Kidney tubule cell (primary cell): ENCODE data around the gene KCNAB2.
"Not testable (repeated sequence)": the region's sequence is repeated elsewhere in the genome, so short reads cannot be mapped to it uniquely, and the experiment has no call there.

ENCODE experiments used
- DNase-seq: peaks from one replicate; pipeline ENCODE4 v3.0.0-alpha.2; 2018; ENCODE audit warnings: low spot score

KCNAB2 gene

DNA sequence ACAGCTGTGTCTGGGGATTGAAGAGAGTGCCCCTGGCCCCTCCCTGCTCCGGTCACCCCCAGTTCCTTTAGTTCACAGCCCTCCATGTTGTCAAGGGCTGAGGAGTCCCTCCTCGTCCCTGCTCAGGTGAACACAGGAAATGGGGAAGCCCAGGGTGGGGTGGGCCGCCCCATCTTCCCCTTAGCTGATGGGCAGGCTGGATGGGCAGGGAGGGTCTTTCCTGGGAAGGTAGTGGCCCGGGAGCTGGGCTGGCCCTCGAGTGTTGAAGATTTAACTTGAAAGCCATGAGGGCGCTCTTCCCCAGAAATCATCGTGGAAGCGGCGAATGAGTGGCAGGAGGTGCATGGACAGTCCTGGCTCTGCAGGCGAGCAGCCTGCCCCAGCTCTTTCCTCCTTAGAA lies 35.1 kb upstream of the KCNAB2 start:
- DNase-seq: no peak

DNA sequence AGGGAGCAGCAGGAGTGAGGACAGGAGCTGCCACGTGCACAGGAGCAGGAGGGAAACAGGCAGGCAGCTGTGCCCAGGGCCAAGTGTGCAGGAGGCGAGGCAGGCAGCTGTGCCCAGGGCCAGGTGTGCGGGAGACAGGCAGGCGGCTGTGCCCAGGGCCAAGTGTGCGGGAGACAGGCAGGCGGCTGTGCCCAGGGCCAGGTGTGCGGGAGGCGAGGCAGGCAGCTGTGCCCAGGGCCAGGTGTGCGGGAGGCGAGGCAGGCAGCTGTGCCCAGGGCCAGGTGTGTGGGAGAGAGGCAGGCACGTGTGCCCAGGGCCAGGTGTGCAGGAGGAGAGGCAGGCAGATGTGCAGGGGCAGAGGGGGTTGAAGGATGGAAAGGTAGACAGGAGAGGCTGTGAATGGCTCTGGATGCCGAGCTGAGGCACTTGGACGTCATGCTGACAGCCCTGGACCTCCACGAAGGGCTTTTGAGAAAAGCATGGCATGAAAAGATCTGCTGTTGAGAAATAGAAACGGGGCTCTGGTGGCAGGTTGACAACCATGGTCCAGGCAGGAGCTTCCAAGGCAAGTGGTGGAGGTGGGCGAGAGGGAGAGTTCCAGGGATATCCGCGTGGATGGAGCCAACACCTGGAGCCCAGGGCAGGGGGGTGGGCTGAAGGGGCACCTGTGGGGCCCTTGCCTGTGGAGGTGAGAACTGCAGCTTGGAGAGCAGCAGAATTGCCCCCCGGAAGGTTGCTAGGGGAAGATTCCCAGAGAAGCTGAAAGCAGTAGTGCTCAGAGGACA lies 34.3 kb upstream of the KCNAB2 start:
- DNase-seq: no peak

DNA sequence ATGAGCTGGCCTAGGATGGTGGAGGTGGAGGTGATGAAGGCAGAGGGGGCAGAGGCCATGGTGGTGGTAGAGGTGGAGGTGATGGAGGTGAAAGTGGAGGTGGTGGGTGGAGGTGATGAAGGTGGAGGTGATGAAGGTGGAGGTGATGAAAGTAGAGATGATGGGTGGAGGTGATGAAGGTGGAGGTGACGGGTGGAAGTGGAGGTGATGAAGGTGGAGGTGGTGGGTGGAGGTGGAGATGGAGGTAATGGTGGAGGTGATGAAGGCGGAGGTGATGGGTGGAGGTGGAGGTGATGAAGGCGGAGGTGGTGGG lies 33.8 kb upstream of the KCNAB2 start:
- no peak for DNase-seq

DNA sequence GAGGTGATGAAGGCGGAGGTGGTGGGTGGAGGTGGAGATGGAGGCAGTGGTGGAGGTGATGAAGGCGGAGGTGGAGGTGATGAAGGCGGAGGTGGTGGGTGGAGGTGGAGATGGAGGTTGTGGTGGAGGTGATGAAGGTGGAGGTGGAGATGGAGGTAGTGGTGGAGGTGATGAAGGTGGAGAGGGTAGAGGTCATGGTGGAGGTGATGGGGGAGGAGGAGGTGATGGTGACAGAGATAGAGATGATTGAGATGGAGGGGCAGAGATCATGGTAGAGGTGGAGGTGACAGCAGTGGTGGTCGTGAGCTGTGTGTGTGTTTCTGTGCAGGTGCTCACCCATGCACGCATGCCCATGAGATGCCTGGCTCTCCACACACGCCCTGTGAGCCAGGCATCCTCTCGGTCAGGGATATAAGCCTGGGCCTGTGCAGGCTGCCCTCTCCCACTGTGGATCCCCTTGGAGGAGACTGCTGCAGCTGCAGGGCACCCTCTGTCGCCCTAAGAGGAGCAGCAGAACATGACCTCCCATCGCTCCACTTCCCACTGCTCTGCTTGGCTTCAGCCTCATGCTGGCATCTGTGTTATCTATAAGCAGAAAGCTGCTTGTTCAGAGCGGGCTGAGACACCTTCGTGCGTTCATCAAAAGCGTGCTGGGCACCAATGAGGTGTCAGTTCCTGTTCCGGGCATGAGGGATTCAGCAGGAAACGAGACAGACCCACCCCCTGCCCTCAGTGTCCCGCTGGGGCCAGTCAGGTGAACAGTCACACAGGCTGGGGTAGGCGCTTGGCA lies 33.0 kb upstream of the KCNAB2 start:
- no peak for DNase-seq

DNA sequence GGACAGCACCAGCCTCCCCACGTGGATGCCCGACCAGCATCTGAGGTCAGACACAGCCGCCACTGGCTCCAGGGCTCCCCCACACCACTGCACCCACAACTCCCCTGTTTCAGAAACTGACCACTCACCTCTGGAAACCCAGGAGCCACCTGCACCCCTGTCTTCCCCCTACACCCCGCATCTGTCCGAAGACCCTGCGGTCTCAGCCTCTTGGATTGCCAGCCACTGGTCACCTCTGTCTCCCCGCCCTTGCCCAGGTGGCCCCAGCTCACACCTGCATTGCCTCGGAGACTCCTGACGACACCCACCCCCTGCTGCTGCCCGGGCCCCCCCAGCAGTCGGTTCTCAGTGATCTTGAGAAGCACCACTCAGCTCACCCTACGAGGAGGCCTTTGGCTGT lies 32.2 kb upstream of the KCNAB2 start:
- no peak for DNase-seq

DNA sequence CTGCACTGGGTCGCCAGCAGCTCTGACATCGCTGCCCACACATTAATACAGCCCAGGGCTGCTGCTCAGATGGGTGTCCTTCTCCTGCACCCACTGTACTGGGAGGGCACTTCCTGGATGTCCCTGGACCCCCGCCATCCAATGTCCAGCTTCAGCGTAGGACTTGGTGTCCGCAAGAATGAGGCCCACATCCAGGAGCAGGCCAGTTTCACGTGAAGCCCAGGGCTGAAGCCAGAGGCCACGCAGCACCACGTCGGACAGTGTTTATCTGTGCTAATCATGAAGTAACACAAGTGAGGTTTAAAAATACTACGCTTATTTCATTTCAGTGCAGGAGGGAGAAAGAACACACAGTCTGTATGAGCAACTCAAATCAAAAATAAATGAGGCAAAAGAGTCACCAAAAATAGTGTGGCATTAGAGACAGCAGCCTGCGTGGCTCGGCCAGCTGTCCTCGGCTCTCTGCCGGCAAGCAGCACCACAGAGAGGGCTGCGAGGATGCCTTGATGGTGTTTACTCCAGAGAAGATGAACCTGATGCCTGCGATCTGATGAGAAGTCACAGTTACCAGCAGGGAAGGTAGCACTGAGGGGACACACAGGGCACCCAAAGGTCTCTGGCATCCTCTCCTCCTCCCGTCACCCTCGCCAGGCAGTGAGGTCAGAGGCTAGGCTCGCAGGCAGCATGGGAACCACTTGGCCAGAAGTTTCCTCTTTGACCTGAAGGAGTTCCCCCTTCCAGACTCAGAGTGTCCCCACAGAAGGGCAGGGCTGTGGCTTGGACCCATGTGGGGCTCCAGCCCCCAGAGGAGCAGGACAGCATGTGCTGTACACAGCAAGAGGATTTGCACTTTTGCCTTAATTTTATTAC lies 31.3 kb upstream of the KCNAB2 start:
- no peak for DNase-seq

DNA sequence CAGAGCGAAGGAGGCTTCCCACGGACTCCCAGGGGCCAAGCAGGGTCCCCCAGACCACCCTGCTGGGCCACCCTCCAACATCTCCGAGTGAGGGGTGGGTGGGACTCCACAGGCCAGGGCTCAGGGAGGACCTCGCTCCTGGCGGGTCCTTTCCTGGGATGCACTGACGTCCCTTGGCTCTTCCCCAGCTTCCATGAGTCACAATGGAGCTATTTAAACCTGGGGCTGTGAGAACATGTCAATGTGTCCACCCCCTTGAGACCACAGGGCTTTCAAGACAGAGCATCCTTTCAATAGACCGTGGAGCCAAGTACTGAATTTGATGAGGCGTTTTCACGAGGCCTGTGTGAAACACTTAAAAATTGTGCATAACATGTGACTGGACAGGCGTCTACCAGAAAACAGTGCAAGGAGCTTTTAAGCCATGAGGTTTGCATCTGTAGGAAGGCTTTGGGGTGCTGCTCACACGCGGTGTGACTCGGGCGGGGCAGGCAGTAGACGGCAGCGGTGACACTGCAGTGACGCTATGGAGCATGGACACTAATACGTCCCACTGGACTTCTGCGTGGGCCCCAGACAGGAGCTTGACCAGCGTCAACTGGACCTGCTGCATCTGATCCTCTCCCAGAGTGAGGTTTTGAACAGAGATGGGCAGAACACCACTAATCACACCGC lies 29.4 kb upstream of the KCNAB2 start:
- DNase-seq: peak; percentile 58

DNA sequence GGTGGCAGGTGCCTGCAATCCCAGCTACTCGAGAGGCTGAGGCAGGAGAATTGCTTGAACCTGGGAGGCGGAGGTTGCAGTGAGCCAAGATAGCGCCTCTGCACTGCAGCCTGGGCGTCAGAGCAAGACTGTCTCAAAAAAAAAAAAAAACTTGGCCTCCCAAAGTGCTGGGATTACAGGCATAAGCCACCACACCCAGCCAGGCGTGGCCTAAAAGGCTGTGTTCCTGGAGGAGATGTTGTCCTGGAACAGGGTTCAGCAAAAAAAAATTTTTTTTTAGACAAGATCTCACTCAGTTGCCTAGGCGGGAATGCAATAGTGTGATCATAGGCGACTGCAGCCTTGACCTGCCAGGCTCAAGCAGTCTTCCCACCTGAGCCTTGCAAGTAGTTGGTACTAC lies 28.0 kb upstream of the KCNAB2 start:
- not testable (repeated sequence) for DNase-seq

DNA sequence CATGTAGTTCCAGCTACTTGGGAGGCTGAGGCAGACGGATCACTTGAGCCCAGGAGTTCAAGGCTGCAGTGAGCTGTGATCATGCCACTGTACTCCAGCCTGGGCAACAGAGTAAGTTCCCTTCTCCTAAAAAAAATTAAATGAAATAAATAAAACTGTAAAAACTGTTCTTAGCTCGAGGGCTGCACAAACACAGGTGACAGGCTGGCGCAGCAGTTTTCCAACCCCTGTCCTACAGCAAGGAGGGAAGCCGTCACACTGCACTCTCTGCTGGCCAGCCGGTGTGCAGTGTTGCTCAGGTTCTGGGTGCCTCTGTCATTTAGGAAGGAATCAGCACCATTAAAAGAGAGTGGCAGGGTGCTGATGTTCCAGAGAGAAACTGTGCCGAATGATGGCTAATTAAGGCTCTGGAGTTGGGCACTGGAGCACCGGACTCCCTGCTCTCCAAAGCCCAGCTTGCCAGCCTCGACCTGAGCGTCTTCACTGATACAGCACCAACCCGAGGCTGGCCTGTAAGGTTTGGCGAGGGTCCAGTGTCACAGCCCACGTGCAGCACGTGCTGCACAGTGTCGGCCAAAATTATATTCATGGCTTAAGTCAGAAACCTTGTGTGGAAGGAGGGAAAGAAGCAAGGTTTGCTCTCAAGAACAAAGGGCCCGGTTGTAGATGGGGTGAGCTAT lies 26.4 kb upstream of the KCNAB2 start:
- DNase-seq: no peak

DNA sequence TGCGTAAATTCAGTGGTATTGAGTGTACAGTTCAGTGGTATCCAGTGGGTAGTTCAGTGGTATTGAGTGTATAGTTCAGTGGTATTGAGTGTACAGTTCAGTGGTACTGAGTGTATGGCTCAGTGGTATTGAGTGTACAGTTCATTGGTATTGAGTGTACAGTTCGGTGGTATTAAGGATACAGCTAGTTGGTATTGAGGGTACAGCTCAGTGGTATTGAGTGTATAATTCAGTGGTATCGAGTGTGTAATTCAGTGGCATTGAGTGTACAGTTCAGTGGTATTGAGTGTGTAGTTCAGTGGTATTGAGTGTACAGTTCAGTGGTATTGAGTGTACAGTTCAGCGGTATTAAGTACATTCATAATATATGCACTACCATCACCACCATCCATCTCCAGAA lies 23.5 kb upstream of the KCNAB2 start:
- no peak for DNase-seq

DNA sequence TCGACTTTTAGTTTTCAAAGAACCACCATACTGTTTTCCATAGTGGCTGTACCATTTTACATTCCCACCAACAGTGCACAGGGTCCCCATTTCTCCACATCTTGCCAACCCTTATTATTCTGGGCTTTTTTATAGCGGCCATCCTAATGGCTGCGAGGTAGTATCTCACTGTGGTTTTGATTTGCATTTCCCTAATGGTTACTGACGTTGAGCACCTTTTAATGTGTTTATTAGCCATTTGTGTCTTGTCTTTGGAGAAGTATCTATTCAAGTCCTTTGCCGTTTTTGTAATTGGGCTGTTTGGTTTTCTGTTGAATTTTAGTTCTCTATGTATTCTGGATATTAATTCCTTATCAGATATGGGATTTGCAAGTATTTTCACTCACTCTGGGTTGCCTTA lies 22.3 kb upstream of the KCNAB2 start:
- DNase-seq: no peak

DNA sequence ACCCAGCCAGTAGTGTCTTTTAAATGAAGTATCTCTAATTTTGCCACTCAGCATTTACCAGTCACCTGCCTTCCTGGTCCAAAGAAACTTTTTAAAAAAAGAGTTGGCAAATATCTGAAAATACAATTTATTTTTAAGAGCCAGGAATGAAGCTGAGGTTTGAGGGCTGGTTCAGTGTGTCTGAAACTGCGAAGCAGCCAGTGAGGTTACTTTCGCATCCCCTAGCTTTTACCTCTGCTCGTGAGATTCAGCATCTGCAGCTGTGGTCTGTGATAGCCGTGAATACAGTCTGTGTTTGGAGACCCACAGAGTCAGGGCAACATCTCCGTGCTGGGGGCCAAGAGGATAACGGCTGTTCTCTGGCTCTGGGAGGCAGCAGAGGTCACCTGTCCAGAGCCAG lies 21.3 kb upstream of the KCNAB2 start:
- no peak for DNase-seq

DNA sequence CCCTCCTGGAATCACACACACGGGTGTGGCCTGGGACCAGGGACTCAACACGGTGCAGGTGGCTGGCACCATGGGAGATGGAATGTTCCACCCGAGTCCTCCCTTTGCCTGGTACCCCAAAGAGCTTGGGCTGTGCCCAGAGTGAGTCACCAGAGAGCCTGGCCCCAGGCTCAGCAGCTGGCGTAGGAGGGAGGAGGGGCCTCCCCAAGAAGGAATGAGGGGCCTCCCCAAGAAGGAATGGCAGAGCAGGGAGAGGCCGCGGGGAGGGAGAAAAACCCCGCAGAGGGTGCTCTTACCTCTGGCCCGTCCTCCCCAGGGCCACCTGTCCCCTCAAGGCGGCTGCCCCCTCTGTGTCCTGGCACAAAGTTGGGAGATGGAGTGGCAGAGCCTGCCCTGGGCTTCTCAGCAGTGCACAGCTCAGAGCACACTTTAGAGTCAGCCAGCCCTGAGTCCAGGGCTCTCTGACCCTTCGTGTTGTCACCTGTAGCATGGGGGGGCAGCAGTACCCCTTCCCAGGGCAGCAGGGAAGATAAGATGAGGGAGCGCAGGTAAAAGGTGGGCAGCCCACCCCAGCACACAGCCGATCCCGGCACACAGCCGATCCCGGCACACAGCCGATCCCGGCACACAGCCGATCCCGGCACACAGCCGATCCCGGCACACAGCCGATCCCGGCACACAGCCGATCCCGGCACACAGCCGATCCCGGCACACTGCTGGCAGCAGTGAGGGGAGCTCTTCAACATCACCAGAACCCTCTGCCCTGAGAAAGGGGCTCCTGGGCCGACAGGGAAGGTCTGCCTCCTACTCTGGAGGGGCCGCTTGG lies 20.2 kb upstream of the KCNAB2 start:
- no peak for DNase-seq

DNA sequence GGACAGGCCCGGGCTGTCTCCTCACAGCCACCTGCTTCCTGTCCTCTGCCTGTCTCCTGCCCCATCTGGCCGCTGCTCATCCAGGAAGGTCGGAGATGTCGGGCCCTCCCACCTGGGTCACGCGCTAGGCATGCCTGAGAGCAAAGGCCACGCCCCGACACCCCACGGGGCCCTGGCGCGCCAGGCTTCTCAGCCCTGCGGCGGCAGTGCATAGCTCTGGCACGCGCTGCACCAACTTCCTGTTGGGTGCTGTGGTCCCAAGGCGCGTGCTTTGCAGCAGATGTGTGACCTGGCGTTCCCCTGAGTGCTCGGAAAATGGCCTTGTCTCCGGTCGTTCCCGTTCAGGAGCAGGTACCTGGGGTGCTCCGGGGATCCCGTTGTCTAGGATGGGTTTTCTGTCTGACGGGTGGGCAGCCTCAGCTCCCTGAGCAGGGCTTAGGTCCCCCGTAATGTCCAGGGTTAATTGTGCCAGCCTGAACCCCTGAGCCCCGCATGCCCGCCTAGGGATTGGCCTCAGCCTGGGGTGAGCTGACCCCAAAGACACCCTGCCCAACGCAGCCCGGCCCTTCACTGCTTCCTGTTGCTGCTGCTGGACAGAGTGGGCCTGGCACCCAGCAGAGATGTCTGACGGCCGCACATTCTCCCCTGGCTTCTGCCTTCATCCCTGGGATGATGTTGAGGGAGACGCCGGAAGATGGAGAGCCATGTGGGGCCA lies 19.4 kb upstream of the KCNAB2 start:
- peak; percentile 86 for DNase-seq

DNA sequence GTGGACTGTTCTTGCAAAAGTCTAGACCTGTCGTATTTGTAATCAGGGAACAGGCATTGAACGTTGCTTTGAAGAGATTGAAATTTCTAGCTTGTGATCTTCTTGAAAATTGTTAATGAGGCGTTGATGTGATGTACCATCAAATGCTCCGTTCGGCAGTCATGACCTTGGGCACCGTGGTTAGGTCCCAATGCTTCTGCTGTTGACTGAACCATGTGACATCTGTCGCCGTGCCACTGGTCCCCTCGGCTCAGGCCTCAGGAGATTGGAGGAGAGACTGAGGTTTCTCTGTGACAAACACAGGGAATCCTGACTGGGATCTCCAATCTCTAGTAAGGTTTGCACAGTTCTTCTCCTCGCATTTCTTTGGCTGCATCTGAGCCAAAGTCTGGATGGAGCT lies 18.1 kb upstream of the KCNAB2 start:
- no peak for DNase-seq

DNA sequence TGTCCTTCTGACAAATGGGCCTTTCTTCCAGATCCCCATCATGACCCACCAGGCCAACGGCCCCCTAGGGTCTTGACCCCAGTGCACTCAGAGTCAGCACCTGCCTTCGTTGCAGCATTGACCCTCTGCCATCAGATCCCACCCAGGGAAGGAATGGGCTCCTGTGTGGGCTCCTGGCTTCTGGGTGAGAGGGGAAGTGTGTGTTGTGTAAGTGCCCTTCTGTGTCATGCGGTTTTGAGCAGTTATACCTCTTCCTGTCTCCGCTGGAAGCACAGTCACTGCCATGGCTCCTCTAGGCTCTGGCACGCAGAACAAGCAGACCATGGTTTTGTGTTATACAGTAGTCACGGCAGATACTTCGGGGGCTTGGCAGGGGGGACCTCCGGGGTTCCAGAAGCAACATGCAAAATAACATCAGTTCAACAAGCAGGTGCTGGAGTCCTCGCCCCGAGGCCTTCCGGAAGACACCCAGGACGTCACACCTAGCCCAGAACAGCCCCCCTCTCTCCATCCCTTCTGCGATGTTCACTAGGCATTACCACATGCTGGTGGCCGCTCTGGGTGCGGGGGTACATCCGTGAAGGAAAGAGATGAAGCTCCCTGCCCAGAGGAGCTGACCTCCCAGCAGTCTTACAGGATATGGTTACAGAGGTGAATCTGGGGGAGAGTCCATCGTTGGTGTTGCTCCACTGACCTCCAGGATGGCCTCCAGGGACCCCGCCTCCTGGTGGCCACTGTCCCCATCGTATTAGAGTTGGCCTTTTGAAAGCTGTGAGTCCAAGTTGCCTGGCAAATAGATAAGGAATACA lies 17.4 kb upstream of the KCNAB2 start:
- no peak for DNase-seq

DNA sequence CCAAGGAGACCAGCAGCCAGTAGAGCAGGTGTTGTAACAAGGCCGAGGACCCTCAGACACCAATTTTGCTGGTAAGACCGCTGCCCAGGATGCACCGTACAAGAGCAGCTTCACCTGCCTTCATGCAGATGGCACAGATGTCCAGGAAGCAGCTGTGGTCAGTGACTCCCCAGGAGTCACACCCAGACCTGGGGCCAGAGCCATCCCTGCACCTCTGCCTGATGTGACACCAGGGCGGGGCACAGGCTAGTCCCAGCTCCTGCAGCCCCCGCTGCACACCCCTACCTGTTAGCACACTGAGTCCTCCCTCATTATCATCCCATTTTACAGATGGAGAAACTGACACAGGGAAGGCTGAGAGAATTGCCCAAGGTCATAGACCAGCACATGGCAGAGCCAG lies 16.3 kb upstream of the KCNAB2 start:
- DNase-seq: no peak

DNA sequence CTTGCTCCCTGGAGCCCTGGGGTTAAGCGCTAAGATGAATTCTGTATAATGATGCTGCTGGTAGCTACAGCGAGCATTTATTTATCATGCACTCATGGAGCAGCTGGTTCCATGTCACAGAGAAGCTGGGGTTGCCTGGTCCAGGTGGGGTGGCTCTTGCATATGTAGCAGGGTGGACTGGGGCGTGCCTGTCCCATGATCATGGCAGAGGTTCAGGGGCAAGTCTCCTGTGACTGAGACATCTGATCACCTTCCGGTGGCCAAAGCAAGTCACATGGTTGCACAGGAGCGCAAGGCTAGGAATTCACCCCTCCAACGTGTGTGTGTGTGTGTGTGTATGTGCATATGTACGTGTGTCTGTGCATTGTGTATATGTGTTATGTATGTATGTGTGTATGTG lies 15.6 kb upstream of the KCNAB2 start:
- DNase-seq: no peak

DNA sequence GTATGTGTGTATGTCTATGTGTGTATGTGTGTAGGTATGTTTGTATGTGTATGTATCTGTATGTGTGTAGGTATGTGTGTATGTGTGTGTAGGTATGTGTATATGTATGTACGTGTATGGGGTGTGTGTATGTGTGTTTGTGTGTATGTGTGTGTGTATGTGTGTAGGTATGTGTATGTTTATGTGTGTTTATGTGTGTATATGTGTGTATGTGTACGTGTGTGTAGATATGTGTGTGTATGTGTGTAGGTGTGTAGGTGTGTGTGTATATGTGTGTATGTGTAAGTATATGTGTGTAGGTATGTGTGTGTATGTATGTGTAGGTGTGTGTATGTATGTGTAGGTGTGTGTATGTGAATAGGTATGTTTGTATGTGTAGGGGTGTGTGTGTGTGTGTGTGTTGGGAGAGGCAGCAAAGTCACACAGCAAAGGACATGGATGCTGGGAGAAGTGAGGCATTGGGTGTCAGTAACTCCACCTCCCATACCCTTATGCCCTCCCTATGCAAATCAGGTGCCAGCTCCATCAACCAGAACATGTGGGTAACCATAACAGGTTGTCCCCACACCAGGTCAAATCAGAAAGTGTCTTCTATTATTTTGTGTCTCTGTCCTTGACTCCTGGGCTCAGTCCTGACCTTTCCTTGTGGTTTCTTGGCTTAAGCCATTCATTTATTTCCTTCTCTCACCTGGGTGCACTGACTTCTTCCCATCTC lies 15.0 kb upstream of the KCNAB2 start:
- DNase-seq: no peak
